Osteocyte (in vitro differentiated cells): ENCODE results near the gene SELENOP. TPM values are rescaled to one million over a fixed set of nuclear protein-coding genes. Genes with fewer than 3 reads are reported as not detected.

Source experiments
- DNase-seq: peaks from one replicate; pipeline ENCODE4 v3.0.0; 2021; ENCODE audit warnings: mixed read lengths; ENCODE audit not compliant: unreplicated experiment; ENCODE audit errors: extremely low spot score
- H3K27ac Mint-ChIP-seq: one replicate; pipeline ENCODE4 v1.8.0; 2021; ENCODE audit warnings: mild to moderate bottlenecking, mixed read lengths; ENCODE audit not compliant: unreplicated experiment
- H3K27me3 Mint-ChIP-seq: one replicate; pipeline ENCODE4 v1.8.0; 2021; ENCODE audit warnings: mixed read lengths; ENCODE audit not compliant: unreplicated experiment
- H3K36me3 Mint-ChIP-seq: one replicate; pipeline ENCODE4 v1.8.0; 2021; ENCODE audit warnings: mixed read lengths; ENCODE audit not compliant: unreplicated experiment
- H3K4me1 Mint-ChIP-seq: one replicate; pipeline ENCODE4 v1.8.0; 2021; ENCODE audit warnings: mixed read lengths; ENCODE audit not compliant: unreplicated experiment
- H3K4me3 Mint-ChIP-seq: one replicate; pipeline ENCODE4 v1.8.0; 2021; ENCODE audit warnings: mild to moderate bottlenecking, moderate library complexity, mixed read lengths; ENCODE audit not compliant: unreplicated experiment
- H3K9me3 Mint-ChIP-seq: one replicate; pipeline ENCODE4 v1.8.0; 2021; ENCODE audit warnings: mixed read lengths; ENCODE audit not compliant: unreplicated experiment
- total RNA-seq: library from RNA; stranded (reverse); gene quantifications from 2 replicates; pipeline ENCODE4 v1.2.1, GENCODE V29; 2021
- TF ChIP-seq, protein P1 (sequence below): fragments of 200-600 bp; sonication (generic); IDR thresholded peaks from 2 replicates; pipeline ENCODE4 v1.5.0; 2021; ENCODE audit warnings: antibody characterized with exemption, mild to moderate bottlenecking, moderate library complexity

Gene SELENOP
- total RNA-seq, 1 donor from 2014 or later = 55.8 TPM

DNA sequence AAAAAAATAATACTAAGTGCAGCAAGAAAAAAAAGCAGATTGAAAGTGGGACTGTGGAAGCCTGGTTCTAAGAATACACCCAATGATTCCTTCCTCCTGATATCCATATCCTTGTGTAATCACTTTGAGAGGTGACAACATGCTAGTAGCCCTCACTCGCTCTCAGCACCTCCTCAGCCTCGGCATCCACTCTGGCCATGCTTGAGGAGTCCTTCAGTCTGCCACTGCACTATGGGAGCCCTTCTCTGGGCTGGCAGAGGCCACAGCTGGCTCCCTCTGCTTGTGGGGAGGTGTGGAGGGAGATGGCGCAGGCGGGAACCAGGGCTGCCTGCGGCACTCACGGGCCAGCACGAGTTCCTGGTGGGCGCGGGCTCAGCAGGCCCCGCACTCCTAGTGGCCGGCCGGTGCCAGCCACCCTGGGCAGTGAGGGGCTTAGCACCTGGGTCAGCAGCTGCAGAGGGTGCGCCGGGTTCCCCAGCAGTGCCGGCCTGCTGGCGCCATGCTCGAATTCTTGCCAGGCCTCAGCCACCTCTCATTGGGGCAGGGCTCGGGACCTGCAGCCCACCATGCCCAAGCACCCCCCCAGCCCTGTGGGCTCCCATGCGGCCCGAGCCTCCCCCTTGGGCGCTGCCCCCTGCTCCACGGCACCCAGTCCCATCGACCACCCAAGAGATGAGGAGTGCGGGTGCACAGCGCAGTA lies 24.5 kb upstream of the SELENOP start:
- no peak for DNase-seq
- TF ChIP-seq, protein P1, sequence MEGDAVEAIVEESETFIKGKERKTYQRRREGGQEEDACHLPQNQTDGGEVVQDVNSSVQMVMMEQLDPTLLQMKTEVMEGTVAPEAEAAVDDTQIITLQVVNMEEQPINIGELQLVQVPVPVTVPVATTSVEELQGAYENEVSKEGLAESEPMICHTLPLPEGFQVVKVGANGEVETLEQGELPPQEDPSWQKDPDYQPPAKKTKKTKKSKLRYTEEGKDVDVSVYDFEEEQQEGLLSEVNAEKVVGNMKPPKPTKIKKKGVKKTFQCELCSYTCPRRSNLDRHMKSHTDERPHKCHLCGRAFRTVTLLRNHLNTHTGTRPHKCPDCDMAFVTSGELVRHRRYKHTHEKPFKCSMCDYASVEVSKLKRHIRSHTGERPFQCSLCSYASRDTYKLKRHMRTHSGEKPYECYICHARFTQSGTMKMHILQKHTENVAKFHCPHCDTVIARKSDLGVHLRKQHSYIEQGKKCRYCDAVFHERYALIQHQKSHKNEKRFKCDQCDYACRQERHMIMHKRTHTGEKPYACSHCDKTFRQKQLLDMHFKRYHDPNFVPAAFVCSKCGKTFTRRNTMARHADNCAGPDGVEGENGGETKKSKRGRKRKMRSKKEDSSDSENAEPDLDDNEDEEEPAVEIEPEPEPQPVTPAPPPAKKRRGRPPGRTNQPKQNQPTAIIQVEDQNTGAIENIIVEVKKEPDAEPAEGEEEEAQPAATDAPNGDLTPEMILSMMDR = no peak
- no peak overlapping the region for H3K4me3 Mint-ChIP-seq
- peaks cover 5% of the 10 kb centered on the region for H3K9me3 Mint-ChIP-seq
- H3K4me1 Mint-ChIP-seq = peaks cover 14% of the 10 kb centered on the region
- no peaks in the 10 kb centered on the region for H3K36me3 Mint-ChIP-seq
- no peak overlapping the region for H3K27ac Mint-ChIP-seq
- H3K27me3 Mint-ChIP-seq = no peaks in the 10 kb centered on the region

DNA sequence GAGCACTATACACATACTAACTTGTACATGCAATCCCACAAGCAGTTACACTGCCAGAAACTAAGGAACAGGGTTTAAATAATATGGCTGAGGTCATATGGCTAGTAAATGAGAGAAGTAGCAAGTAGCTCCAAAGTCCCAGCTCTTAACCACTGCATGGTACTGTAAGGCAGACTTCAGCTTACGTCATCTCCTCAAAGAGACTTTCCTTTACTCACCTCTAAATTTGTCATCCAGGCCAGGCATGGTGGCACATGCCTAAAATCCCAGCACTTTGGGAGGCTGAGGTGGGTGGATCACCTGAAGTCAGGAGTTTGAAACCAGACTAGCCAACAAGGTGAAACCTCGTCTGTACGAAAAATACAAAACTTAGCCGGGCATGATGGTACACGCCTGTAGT lies 20.4 kb upstream of the SELENOP start:
- no peak for DNase-seq
- Mint-ChIP-seq H3K9me3 (peaks cover 5% of the 10 kb centered on the region), H3K4me1 (peaks cover 12% of the 10 kb centered on the region), H3K27ac (no peak overlapping the region), H3K36me3 (no peaks in the 10 kb centered on the region), H3K27me3 (no peaks in the 10 kb centered on the region), H3K4me3 (no peak overlapping the region)
- TF ChIP-seq, protein P1 = no peak

DNA sequence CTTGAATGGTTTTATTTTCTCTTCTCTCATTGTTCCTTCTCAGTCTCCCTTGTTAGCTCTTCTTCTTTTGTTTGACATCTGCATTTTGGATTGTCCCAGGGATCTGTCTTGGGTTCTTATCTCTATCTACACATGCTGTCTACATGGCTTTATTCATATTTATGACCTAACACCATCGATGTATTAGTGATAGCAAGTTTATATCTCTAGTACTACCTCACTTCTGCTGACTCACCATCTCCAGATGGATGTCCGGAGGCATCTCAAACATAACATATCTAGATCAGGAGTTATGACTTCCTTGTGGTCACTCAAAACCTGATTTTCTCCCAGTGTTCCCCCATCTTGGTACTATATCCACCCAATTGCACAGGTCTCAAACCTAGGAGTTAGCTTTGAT lies 19.2 kb upstream of the SELENOP start:
- DNase-seq = no peak
- Mint-ChIP-seq H3K9me3 (peaks cover 5% of the 10 kb centered on the region), H3K4me3 (no peak overlapping the region), H3K36me3 (no peaks in the 10 kb centered on the region), H3K27ac (no peak overlapping the region), H3K4me1 (peaks cover 15% of the 10 kb centered on the region), H3K27me3 (no peaks in the 10 kb centered on the region)
- TF ChIP-seq, protein P1 = no peak

DNA sequence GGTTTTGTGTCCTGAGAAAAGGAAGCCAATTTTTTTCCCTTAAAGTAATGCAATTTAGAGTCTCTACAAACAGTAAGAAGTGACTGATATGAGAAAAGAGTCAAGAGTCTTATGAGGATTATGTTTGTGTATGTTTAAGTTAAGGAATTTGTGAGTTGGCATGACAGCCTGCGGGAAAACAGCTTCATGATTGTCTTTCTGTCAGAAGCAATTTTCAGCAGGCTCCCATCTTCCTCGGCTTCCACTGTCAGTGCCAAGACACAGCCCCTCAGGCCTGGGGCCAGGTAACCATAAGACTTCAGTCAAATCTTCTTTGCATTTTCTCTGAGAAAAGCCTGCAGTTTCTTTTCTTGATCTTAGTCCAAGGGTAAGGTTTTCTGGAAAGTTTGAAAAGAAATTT lies 17.0 kb upstream of the SELENOP start:
- H3K27ac Mint-ChIP-seq = peak overlapping the region; percentile 38
- TF ChIP-seq, protein P1 = no peak
- DNase-seq = no peak
- no peaks in the 10 kb centered on the region for H3K36me3 Mint-ChIP-seq
- peaks cover under 1% of the 10 kb centered on the region for H3K9me3 Mint-ChIP-seq
- peaks cover 2% of the 10 kb centered on the region for H3K27me3 Mint-ChIP-seq
- H3K4me3 Mint-ChIP-seq = no peak overlapping the region
- H3K4me1 Mint-ChIP-seq = peaks cover 15% of the 10 kb centered on the region

DNA sequence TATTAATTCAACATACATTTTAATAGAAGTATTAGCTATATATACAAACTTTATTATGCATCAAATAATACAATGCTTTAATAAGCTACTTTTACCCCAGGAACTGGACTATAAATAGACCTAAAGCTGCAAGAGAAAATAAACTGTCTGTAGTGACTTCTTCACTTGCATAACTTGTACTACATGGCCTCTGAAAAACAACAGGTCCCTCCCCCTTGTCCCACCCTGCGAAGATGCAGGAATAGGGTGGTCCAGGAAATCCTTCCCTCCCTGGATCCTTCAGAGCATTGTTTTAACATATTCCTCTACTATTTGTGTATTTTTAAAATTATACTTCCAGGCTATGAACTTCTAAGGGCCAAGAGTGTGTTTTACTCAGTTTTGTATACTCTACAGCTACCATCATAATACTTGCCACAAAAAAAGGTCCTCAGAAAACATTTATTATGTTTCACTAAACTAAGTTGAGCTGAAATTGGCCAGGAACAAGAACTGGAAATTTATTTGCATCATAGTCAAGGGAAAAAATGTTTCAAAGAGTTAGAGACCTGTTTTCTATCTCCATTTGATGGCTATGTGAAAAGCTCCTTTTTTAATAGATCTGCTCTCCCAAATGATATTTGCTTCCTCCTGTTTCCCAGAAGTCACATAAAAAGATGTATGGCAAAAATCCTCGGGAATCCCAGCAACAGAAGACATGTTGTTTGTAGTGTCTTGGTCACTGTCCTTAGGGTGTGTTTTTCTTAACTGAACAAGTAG lies 15.2 kb upstream of the SELENOP start:
- TF ChIP-seq, protein P1 = no peak
- Mint-ChIP-seq H3K9me3 (no peaks in the 10 kb centered on the region), H3K4me1 (peaks cover 15% of the 10 kb centered on the region), H3K27me3 (peaks cover 4% of the 10 kb centered on the region), H3K4me3 (no peak overlapping the region), H3K36me3 (no peaks in the 10 kb centered on the region), H3K27ac (peak overlapping the region; percentile 36)
- DNase-seq = no peak
